Lung (tissue), 12 donors: ENCODE data around the gene PAPPA2. TPM values are rescaled to one million over a fixed set of nuclear protein-coding genes. Genes with fewer than 3 reads are reported as not detected.

Source experiments
- ATAC-seq: fragments of 200-7000 bp; cut with Tn5 transposase; one replicate; pipeline ENCODE4 v1.9.1; 2020; ENCODE audit warnings: moderate number of reproducible peaks; ENCODE audit not compliant: insufficient read depth, low FRiP score
- DNase-seq, 3 donors: peaks; one replicate each; pipeline ENCODE4 v3.0.0-alpha.2; 2013 to 2017
- H3K27ac ChIP-seq, 2 donors: one replicate each; pipeline ENCODE4 v1.5.1; 2013; ENCODE audit warnings: mild to moderate bottlenecking in 2 of 2, moderate library complexity in 2 of 2, control low read depth in 1 of 2, inconsistent platforms in 1 of 2, low read depth in 1 of 2, low read length in 1 of 2
- H3K27me3 ChIP-seq, 3 donors: one replicate each; pipeline ENCODE4 v1.5.1; 2013; ENCODE audit warnings: low read length in 2 of 3; ENCODE audit not compliant: control insufficient read depth in 3 of 3, insufficient read depth in 3 of 3
- H3K36me3 ChIP-seq, 4 donors: one replicate each; pipeline ENCODE4 v1.5.1; 2013; ENCODE audit warnings: low read length in 4 of 4, mild to moderate bottlenecking in 1 of 4, moderate library complexity in 1 of 4; ENCODE audit not compliant: control insufficient read depth in 4 of 4, insufficient read depth in 4 of 4
- H3K4me1 ChIP-seq, 5 donors: one replicate each; pipeline ENCODE4 v1.5.1; 2013; ENCODE audit warnings: low read length in 5 of 5, mild to moderate bottlenecking in 2 of 5, moderate library complexity in 1 of 5; ENCODE audit not compliant: control insufficient read depth in 5 of 5, insufficient read depth in 5 of 5
- H3K4me3 ChIP-seq: one replicate; pipeline ENCODE4 v1.5.1; 2013; ENCODE audit warnings: mild to moderate bottlenecking, control low read depth, moderate library complexity
- H3K9ac ChIP-seq, 2 donors: one replicate each; pipeline ENCODE4 v1.5.1; 2013; ENCODE audit warnings: low read length in 2 of 2, control low read depth in 1 of 2; ENCODE audit not compliant: insufficient read depth in 1 of 2
- H3K9me3 ChIP-seq, 4 donors: one replicate each; pipeline ENCODE4 v1.5.1; 2013; ENCODE audit warnings: low read length in 3 of 4, mild to moderate bottlenecking in 1 of 4, moderate library complexity in 1 of 4; ENCODE audit not compliant: control insufficient read depth in 4 of 4, insufficient read depth in 3 of 4
- CTCF ChIP-seq: IDR thresholded peaks from 2 replicates; pipeline ENCODE4 v1.5.1; 2012; ENCODE audit warnings: mild to moderate bottlenecking; ENCODE audit errors: control extremely low read depth, extremely low read depth
- WGBS, 2 donors: extraction: QIAGEN DNeasy Blood & Tissue Kit; methylation state at CpG; one replicate each; pipeline ENCODE4 v1.1.7; 2013; 5-methylcytosine and 5-hydroxymethylcytosine counted together
- polyA plus RNA-seq, 2 donors: library from polyadenylated mRNA; stranded (reverse); fragments of 200-250 nt; gene quantifications; one replicate each; pipeline ENCODE4 v1.2.1, GENCODE V29; 2013
- total RNA-seq, 2 donors: library from RNA; depleted of rRNA in 1 of 2; stranded (reverse); fragments of >200 nt in 1 of 2; gene quantifications; one replicate each; pipeline ENCODE4 v1.2.1, GENCODE V29; 2014 to 2021
- donor health status: control.
- donor health status: control.
- donor health status: Bipolar disorder and iron deficiency.
- donor health status: healthy.
- donor health status: DM: yes; HTN: yes; CAD: no.

PAPPA2 gene
- total and polyA plus RNA-seq, 4 donors: 0.02 to 0.55 (median 0.32) TPM

- Histone ChIP-seq H3K9me3 (peaks cover 0 to 2% (median 0%) of the 10 kb centered on the region in 4 donors), H3K36me3 (no peaks in the 10 kb centered on the region), H3K27ac (no peak overlapping the region), H3K4me3 (no peak overlapping the region), H3K9ac (no peak overlapping the region), H3K27me3 (no peaks in the 10 kb centered on the region), H3K4me1 (no peaks in the 10 kb centered on the region)
- DNase-seq (no peak), ATAC-seq (no peak)
- no peak for TF ChIP-seq CTCF
- WGBS, 2 donors: 81 to 86% methylated on average over 7 of the region's 7 CpGs
Observed at GRCh38 chr1:176767714-176768136, 304.8 kb downstream of the PAPPA2 start.

- Histone ChIP-seq H3K27ac (no peak overlapping the region), H3K9ac (no peak overlapping the region), H3K36me3 (no peaks in the 10 kb centered on the region), H3K4me1 (no peaks in the 10 kb centered on the region), H3K4me3 (no peak overlapping the region), H3K27me3 (no peaks in the 10 kb centered on the region), H3K9me3 (peaks cover 0 to 2% (median 0%) of the 10 kb centered on the region in 4 donors)
- 83 to 90% methylated on average over 4 of the region's 4 CpGs for WGBS, 2 donors
- ATAC-seq: no peak
- no peak for DNase-seq
- no peak for TF ChIP-seq CTCF
Observed at GRCh38 chr1:176768532-176768931, 305.6 kb downstream of the PAPPA2 start.

- 89 to 94% methylated on average over 2 of the region's 2 CpGs for WGBS, 2 donors
- no peaks in the 10 kb centered on the region for H3K27me3 ChIP-seq
- no peak overlapping the region for H3K9ac ChIP-seq
Observed at GRCh38 chr1:176770066-176770465, 307.1 kb downstream of the PAPPA2 start.

More at GRCh38 chr1:176770066-176770465, 307.1 kb downstream of the PAPPA2 start:
- no peak overlapping the region for H3K4me3 ChIP-seq
- peaks cover 0 to 2% (median 0%) of the 10 kb centered on the region in 4 donors for H3K9me3 ChIP-seq
- no peak for DNase-seq
- no peak overlapping the region for H3K27ac ChIP-seq
- ATAC-seq: no peak
- no peak for TF ChIP-seq CTCF
- H3K36me3 ChIP-seq: no peaks in the 10 kb centered on the region
- H3K4me1 ChIP-seq: no peaks in the 10 kb centered on the region
